ENCODE measurements around the gene ZNF423.

ZNF423 gene

GRCh38 chr16:49712542-49712941 is 143.4 kb downstream of the ZNF423 start:
- DNase-seq (ENCODE audit: low read depth) = no peak
- no peak for TF ChIP-seq CTCF (IDR thresholded peaks at IDR 0.05; ENCODE audit: insufficient read depth, low read depth, low read length, missing control alignments)
- H3K4me3 ChIP-seq (ENCODE audit: low read length) = no peak overlapping the region

GRCh38 chr16:49712106-49712505 is 143.8 kb downstream of the ZNF423 start:
- no peak overlapping the region for H3K4me3 ChIP-seq (ENCODE audit: low read length)
- no peak for DNase-seq (ENCODE audit: low read depth)
- no peak for TF ChIP-seq CTCF (IDR thresholded peaks at IDR 0.05; ENCODE audit: insufficient read depth, low read depth, low read length, missing control alignments)

- TF ChIP-seq CTCF (IDR thresholded peaks at IDR 0.05; ENCODE audit: insufficient read depth, low read depth, low read length, missing control alignments) = no peak
- H3K4me3 ChIP-seq (ENCODE audit: low read length) = no peak overlapping the region
- no peak for DNase-seq (ENCODE audit: low read depth)
Measured at GRCh38 chr16:49709057-49709456, 146.9 kb downstream of the ZNF423 start.

GRCh38 chr16:49708491-49708890 is 147.4 kb downstream of the ZNF423 start:
- no peak overlapping the region for H3K4me3 ChIP-seq (ENCODE audit: low read length)
- TF ChIP-seq CTCF (IDR thresholded peaks at IDR 0.05; ENCODE audit: insufficient read depth, low read depth, low read length, missing control alignments) = no peak
- no peak for DNase-seq (ENCODE audit: low read depth)

- H3K4me3 ChIP-seq (ENCODE audit: low read length) = no peak overlapping the region
- TF ChIP-seq CTCF (IDR thresholded peaks at IDR 0.05; ENCODE audit: insufficient read depth, low read depth, low read length, missing control alignments) = no peak
- DNase-seq (ENCODE audit: low read depth) = no peak
Measured at GRCh38 chr16:49706620-49707355, 149.1 kb downstream of the ZNF423 start.

- no peak for DNase-seq (ENCODE audit: low read depth)
Measured at GRCh38 chr16:49704586-49705155, 151.2 kb downstream of the ZNF423 start.

More at GRCh38 chr16:49704586-49705155, 151.2 kb downstream of the ZNF423 start:
- no peak for TF ChIP-seq CTCF (IDR thresholded peaks at IDR 0.05; ENCODE audit: insufficient read depth, low read depth, low read length, missing control alignments)
- H3K4me3 ChIP-seq (ENCODE audit: low read length) = no peak overlapping the region
